K562 (cell line): ENCODE data around the gene TNRC6B. TPM values are rescaled to one million over a fixed set of nuclear protein-coding genes. Genes with fewer than 3 reads are reported as not detected.

ENCODE experiments used
- CBFA2T2 ChIP-seq: fragments of 450-650 bp; conservative IDR thresholded peaks from 2 replicates; pipeline ENCODE4 v1.6.1; 2017; ENCODE audit warnings: mild to moderate bottlenecking
- ERF ChIP-seq: fragments of 450-650 bp; formaldehyde crosslinking; IDR thresholded peaks from 2 replicates; pipeline ENCODE4 v1.4.0; 2020; ENCODE audit warnings: mild to moderate bottlenecking, mixed read lengths
- MGA ChIP-seq: fragments of 450-650 bp; IDR thresholded peaks from 2 replicates; pipeline ENCODE4 v1.6.1; 2016; ENCODE audit warnings: mild to moderate bottlenecking, moderate library complexity
- ZC3H8 ChIP-seq: fragments of 450-650 bp; IDR thresholded peaks from 2 replicates; pipeline ENCODE4 v1.6.1; 2017
- ZKSCAN8 ChIP-seq: fragments of 200-800 bp; sonication (Bioruptor generic); IDR thresholded peaks from 2 replicates; pipeline ENCODE4 v1.6.1; 2016; ENCODE audit warnings: missing genetic modification characterization, missing compliant biosample characterization
- ZNF511 ChIP-seq: sonication (generic); formaldehyde crosslinking; IDR thresholded peaks from 2 replicates; pipeline ENCODE4 v1.8.0; 2022; ENCODE audit warnings: mild to moderate bottlenecking, missing genetic modification reagents
- ZNF592 ChIP-seq: fragments of 450-650 bp; IDR thresholded peaks from 2 replicates; pipeline ENCODE4 v1.6.1; 2017; ENCODE audit warnings: antibody characterized with exemption, mild to moderate bottlenecking
- polyA plus RNA-seq, 8 experiments: library from polyadenylated mRNA; depleted of rRNA in 4 of 8; stranded (reverse) in 5 of 8; unstranded in 3 of 8; fragments of >200 nt; fragmentation: Nextera tagmentation in 2 of 8; fragmentation: Illumina TruSeq in 1 of 8; extraction: Ambion mirVana in 2 of 8; extraction: Trizol in 1 of 8; gene quantifications; 2 replicates each; pipeline versions ENCODE4 v1.2.1 to v1.2.3, GENCODE V29; 2011 to 2014; ENCODE audit warnings: inconsistent platforms in 1 of 8, missing spikeins in 1 of 8
- total RNA-seq, 7 experiments: library from RNA; depleted of rRNA in 6 of 7; stranded (reverse); fragments of >200 nt in 6 of 7; fragmentation: Illumina TruSeq in 2 of 7; extraction: Trizol in 2 of 7; gene quantifications; 2 replicates each; pipeline versions ENCODE4 v1.2.1 to v1.2.3, GENCODE V29; 2011 to 2021; ENCODE audit warnings: low replicate concordance in 1 of 7
- TF ChIP-seq, protein P1 (sequence below): fragments of 200-800 bp; sonication (Bioruptor generic); IDR thresholded peaks from 2 replicates; pipeline ENCODE4 v1.6.1; 2017; ENCODE audit warnings: missing genetic modification characterization, missing compliant biosample characterization

Gene TNRC6B
- total and polyA plus RNA-seq, 9 of the 15 experiments (the other 6 are each of a cell fraction or from before 2014, with no cell fraction given): 0.96 to 18.8 (median 10.8) TPM

- TF ChIP-seq MGA (no peak), ZNF511 (no peak), ZNF592 (no peak), ZKSCAN8 (peak; percentile 84), CBFA2T2 (peak; percentile 96), ZC3H8 (no peak), ERF (CRISPR knock-in tag) (no peak)
- TF ChIP-seq, protein P1, sequence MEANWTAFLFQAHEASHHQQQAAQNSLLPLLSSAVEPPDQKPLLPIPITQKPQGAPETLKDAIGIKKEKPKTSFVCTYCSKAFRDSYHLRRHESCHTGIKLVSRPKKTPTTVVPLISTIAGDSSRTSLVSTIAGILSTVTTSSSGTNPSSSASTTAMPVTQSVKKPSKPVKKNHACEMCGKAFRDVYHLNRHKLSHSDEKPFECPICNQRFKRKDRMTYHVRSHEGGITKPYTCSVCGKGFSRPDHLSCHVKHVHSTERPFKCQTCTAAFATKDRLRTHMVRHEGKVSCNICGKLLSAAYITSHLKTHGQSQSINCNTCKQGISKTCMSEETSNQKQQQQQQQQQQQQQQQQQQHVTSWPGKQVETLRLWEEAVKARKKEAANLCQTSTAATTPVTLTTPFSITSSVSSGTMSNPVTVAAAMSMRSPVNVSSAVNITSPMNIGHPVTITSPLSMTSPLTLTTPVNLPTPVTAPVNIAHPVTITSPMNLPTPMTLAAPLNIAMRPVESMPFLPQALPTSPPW: peak; percentile 57; the same call in 1 of the 2 replicates
Measured at GRCh38 chr22:40328546-40329456, 151.1 kb downstream of the TNRC6B start (continued).
